HG02938 (cell line): Measurements from ENCODE around the gene VEZT.
A peak's percentile ranks its signal among the peaks of the same experiment; 100 is the strongest.

Experiments
- ATAC-seq: cut with Tn5 transposase; IDR thresholded peaks from one replicate; pipeline ENCODE4 v1.9.1; 2021; ENCODE audit warnings: mild to moderate bottlenecking, moderate library complexity; ENCODE audit not compliant: unreplicated experiment

The VEZT gene

GRCh38 chr12:95197636-95198035 lies 20.0 kb upstream of the VEZT start:
- no peak for ATAC-seq

- ATAC-seq: peak; percentile 40
These were observed 18.7 kb upstream of the VEZT start for GRCh38 chr12:95198914-95199313.

DNA sequence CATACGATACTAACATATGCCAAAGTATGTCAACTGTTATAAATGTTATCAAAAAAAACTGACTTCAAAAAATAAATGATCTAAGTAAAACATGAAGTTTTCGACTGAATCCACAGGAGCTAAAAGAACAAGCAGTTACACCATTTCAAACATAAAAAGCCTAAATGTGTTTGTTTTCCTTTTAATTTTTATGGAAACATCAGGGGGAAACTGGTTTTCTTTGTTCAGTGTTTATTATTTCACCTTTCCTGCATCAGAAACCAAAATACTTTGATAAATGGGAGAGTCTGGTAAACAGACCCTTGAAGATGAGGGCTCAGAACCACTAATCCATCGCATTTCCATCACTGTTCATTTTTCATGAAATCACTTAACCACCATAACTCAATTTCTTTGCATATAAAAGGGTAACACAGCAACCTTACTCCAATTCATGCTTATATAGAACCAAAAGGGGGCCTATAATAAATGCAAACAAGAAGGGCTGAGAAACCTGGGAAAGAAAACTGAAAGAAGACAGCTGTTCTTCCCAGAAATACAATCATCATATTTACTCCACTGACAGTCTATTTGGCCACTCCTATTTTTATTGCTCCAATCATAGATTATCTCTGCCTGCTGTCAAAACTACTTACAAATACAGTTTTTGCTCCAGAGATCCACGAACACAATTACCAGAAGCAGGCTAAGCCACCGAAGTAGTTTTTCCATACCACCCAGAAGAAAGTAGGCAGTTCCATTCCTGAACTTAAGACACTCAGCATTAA lies 17.3 kb upstream of the VEZT start:
- no peak for ATAC-seq

GRCh38 chr12:95201056-95201670 lies 16.4 kb upstream of the VEZT start:
- no peak for ATAC-seq

DNA sequence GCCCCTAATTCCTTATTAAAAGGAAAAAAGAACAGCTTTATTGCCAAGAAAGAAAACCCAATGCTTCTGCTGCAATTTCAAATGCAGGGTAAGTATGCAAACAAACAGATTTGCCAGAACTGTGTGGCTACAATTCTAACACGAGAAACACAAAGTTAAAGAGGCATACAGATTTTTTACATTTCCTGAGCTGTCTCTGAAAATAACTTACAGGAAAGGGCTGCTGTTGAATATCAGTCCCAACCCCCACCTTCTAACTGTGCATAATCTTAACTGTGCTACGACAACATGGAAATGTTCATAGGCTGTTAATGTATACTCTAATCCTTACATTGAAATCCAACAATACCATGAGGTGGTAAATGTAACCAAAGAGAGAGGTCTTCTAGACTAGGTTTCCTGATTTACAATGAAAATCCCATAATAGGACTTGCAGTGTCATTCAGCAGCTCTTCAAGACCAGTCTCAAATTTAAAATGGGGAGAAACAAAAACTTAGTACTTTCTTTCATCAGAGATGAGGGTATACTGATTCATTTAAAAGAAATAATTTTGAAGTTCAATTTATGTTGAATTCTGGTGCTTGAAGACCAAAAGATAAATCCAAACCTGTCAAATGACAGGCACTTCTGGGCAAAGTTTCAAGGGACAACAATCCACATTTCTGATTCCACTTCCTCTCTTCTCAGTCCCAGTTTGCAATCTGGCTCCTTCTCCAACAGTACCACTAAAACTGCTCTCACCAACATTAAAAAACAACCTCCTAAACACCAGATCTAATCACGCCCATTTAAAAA lies 14.7 kb upstream of the VEZT start:
- no peak for ATAC-seq

- ATAC-seq: no peak
These were observed 14.0 kb upstream of the VEZT start for GRCh38 chr12:95203487-95204030.

DNA sequence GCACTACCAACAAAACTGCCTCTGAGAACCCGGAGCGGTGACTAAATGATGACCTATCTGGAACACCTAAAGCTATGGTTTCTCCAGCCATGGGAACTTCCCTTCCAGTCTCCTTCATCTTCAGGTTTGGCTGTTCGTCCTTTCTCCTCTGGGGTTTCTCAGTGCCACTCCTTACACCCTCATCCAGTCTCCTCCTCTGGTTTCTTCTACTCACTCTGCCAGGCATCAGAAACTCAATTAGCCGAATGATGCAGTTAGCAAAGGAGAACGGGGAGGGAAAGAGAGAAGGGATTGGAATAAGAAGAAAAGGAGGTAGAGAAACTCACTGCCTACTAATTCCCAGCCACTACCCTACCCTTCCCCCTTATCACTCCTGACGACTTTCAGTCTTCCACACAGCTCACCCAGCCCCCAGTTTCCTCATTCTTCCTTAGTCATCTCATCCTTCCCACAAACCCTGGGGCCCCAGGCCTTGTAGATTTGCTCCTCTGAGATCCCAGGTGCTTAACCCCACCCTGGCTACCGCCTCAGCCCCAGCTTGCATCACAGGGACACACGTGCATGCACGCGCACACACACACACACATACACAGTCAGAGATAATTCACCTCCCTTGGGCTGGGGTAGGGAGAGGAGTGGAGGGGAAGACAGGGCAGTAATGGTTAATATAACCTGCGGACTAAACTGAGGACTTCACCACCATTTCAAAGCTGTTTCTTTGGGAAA lies 13.3 kb upstream of the VEZT start:
- ATAC-seq: no peak

GRCh38 chr12:95205016-95205624 lies 12.5 kb upstream of the VEZT start:
- ATAC-seq: no peak

DNA sequence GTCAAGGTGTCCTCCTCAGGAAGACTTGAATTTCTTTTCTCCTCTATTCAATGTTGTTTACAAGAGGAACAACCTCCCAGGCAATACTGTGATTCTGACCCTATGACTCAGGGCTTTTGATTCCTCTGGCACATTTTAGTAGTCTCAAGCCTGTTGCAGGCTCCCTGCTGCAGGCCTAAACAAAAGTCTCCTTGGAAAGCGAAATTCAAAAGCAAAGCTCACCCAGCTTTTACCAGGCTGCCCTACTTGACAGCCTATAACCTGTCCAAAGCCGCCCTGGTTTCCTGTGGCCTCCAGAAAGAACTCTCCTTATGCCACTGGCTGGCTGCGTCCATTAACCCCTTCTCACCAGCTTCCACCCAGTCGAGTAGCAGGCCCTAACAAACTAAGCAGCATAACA lies 11.9 kb upstream of the VEZT start:
- ATAC-seq: no peak

- no peak for ATAC-seq
These were observed 10.7 kb upstream of the VEZT start for GRCh38 chr12:95206916-95207315.

GRCh38 chr12:95207407-95207806 lies 10.2 kb upstream of the VEZT start:
- ATAC-seq: no peak

GRCh38 chr12:95208678-95209077 lies 8.9 kb upstream of the VEZT start:
- ATAC-seq: no peak

GRCh38 chr12:95212586-95212985 lies 5.0 kb upstream of the VEZT start:
- no peak for ATAC-seq

GRCh38 chr12:95213119-95213518 lies 4.5 kb upstream of the VEZT start:
- ATAC-seq: no peak

DNA sequence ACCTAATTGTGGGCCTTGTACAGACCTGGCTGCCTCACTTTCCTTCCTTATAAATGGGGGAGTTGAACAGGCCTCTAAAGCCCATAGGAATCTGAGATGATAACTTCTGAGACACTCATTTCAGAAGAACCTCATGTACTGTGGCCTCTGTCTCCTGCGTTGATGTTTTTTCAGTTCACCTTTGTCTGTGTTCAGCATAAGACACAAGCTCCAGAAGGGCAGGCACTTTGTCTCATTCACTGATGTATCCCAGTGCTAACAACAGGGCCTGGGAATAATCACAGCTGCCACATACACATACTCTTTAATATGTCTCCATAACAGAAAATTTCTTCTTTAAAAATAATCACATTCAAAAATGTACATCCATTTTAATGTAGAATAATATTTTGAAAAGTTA lies 3.7 kb upstream of the VEZT start:
- no peak for ATAC-seq

DNA sequence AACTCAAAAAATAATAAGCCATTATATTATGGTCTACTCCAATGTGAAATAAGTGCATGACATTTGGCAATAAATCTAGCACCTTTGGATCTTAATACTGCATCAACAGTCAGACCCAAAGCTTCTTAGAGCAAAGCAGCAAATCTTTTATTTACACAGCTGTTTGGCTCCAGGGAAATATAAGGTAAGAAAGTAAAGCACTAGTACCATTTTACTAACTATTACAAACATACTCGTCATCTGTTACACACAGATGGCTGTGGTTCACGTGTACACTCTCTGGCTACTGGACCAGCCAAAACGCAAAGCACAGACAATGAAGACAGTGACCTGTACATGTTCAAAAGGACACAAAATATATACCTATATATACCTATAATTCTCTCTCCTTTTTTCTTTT lies 3.1 kb upstream of the VEZT start:
- ATAC-seq: no peak

- no peak for ATAC-seq
These were observed 1.7 kb upstream of the VEZT start for GRCh38 chr12:95215949-95216348.

DNA sequence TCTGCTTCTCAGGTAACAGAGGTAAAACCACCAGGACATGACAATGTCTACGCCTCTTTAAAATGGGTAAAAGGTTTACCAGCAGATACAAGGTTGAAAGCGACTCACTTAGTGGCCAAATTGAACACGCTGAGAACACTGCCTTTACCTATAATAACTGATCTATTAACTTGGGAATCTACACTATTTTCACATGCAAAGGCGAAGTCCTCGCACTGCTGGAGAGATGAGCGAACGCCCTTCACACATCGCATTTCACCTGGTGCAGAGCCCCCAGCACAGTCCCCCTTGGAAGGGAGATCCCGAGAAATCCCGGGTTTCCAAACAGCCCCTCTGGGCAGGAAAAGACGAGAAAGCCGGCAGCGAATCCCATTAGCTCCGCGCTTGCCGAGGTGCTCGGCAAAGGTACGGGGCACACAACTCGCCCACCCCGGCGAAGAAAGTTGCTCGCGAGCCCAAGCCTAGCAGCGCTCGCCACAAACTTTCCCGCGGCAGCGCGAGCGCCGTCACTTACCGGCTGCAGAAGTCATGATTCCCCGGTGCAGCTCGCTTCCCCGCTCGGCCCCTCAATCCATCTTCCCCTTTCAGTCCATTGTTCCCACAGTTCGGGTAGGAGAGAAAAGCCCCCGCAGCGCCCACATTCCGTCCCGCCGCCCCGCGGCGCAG lies 763 bp upstream of the VEZT start:
- peak; percentile 14 for ATAC-seq

DNA sequence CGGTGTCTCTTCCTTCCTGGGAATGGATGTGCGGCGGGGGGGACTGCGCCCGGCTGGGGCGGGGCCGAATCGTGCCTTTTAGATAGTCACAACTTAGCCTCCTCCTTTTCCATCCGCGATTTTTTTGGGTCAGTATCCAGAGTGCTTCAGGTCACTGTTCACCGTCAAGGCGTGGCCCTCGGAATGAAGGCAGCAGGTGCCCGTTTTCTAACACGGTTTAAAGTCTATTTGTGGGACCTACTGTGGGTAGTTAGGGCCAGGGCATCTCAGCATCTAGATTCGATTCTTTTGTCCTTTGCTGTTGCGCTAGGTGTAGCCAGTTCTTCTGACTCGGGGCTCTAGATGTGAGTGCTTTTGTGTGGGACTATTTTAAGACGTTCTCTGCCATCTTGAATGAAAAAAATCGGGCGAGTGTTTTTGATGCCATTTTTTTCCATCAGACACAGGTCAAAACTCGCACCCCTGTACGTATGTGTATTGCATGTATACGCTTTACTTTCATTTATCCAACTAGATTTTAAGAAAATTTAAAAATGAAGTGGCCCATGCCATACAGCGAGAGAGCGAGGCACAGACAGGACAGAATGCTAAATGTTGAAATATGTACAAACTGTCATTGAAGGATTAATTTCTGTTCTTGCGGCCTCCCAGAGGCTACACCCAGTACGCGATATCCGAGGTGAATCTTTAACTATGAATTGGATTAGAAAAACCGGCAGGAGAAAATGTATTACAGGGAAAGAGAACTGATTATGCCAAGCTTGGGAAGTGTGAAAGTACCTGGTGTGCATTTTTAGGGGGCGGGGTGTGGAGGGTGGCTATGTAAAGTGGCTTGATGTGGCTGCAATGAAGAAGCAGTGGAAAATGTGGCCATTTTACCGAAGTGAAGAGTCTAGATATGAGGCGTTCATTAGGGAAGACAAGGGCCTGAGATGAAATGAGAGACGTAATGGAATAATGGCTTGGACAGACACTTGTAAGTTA lies 835 bp downstream of the VEZT start:
- peak; percentile 0 for ATAC-seq
